Stimulated activated CD4-positive, alpha-beta T cell treated with anti-CD3 and anti-CD28 coated beads, Interleukin-2, amount 100 ng/mL, for 24 hours (primary cell): Measurements from ENCODE around the gene MYO9A.
"Not testable (repeated sequence)": the region's sequence is repeated elsewhere in the genome, so short reads cannot be mapped to it uniquely, and the experiment has no call there.

ENCODE experiments used
- DNase-seq, 2 donors: peaks; one replicate each; pipeline ENCODE4 v3.0.0-alpha.2; 2020

The MYO9A gene

GRCh38 chr15:72136170-72137051 lies 18.5 kb upstream of the MYO9A start:
- DNase-seq = no peak

- no peak for DNase-seq
Measured at GRCh38 chr15:72135719-72136118, 17.8 kb upstream of the MYO9A start.

- DNase-seq = no peak
Measured at GRCh38 chr15:72133211-72133610, 15.3 kb upstream of the MYO9A start.

GRCh38 chr15:72131922-72132321 lies 14.0 kb upstream of the MYO9A start:
- no peak for DNase-seq

- DNase-seq = no peak
Measured at GRCh38 chr15:72130272-72130671, 12.3 kb upstream of the MYO9A start.

GRCh38 chr15:72128359-72128758 lies 10.4 kb upstream of the MYO9A start:
- DNase-seq = no peak

GRCh38 chr15:72127724-72128322 lies 9.9 kb upstream of the MYO9A start:
- no peak for DNase-seq

- DNase-seq = no peak
Measured at GRCh38 chr15:72124218-72124617, 6.3 kb upstream of the MYO9A start.

GRCh38 chr15:72117486-72118016 lies 399 bp downstream of the MYO9A start:
- peak; percentile 75 to 82 for DNase-seq

- peak; percentile 23 to 30 for DNase-seq
Measured at GRCh38 chr15:72116731-72117485, 1.0 kb downstream of the MYO9A start.

GRCh38 chr15:72113347-72114031 lies 4.5 kb downstream of the MYO9A start:
- no peak for DNase-seq

- no peak for DNase-seq
Measured at GRCh38 chr15:72112805-72113204, 5.1 kb downstream of the MYO9A start.

- no peak for DNase-seq
Measured at GRCh38 chr15:72112116-72112515, 5.8 kb downstream of the MYO9A start.

GRCh38 chr15:72110355-72110754 lies 7.6 kb downstream of the MYO9A start:
- DNase-seq = no peak

GRCh38 chr15:72106068-72106467 lies 11.9 kb downstream of the MYO9A start:
- no peak for DNase-seq

- DNase-seq = no peak
Measured at GRCh38 chr15:72105111-72105510, 12.8 kb downstream of the MYO9A start.

GRCh38 chr15:72100551-72100950 lies 17.4 kb downstream of the MYO9A start:
- not testable (repeated sequence) for DNase-seq

- DNase-seq = no peak
Measured at GRCh38 chr15:72099155-72099554, 18.8 kb downstream of the MYO9A start.

GRCh38 chr15:72098040-72098439 lies 19.9 kb downstream of the MYO9A start:
- DNase-seq = no peak

- DNase-seq = no peak
Measured at GRCh38 chr15:72096796-72097195, 21.2 kb downstream of the MYO9A start.

- DNase-seq = no peak
Measured at GRCh38 chr15:72092691-72093090, 25.3 kb downstream of the MYO9A start.

GRCh38 chr15:72092006-72092405 lies 25.9 kb downstream of the MYO9A start:
- no peak for DNase-seq
